ENCODE measurements around the gene SCYGR8. TPM values are rescaled to one million over a fixed set of nuclear protein-coding genes. Genes with fewer than 3 reads are reported as not detected.

Gene SCYGR8
- total RNA-seq, 1 experiment from 2014 or later: not detected

DNA sequence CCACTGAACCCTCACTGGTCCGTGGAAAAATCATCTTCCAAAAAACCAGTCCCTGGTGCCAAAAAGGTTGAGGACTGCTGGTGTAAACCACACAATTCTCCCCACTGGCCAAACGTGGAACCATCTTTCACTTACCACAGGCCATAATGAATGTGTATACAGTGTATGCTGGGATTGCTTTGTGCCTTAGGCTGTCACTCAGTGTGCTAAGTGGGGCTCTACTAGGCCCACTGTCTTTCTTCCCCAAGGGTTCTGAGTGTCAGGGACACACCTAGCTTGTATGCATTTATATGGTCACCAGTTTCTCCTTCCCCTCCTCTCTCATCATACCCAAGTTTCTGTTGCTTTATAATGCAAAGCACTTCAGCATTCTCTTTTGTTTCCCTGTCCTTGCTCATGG, 27.2 kb downstream of the SCYGR8 start:
- Histone ChIP-seq H3K27me3 (ENCODE audit: control insufficient read depth, insufficient read depth, low read length) (no peaks in the 10 kb centered on the region), H3K36me3 (ENCODE audit: control insufficient read depth, insufficient read depth, low read length) (no peaks in the 10 kb centered on the region), H3K27ac (ENCODE audit: low read length) (no peak overlapping the region), H3K4me1 (ENCODE audit: control insufficient read depth, insufficient read depth, low read length) (no peaks in the 10 kb centered on the region), H3K9me3 (ENCODE audit: control insufficient read depth, insufficient read depth, low read depth, low read length) (no peaks in the 10 kb centered on the region), H3K4me3 (ENCODE audit: low read depth in 2 of 2, low read length in 2 of 2) (no peak overlapping the region)
- intact Hi-C loops (cut with micrococcal nuclease; ENCODE audit: unreplicated experiment): no loop called here
- no TSS peak for BruUV-seq (replicated peaks)
- ChIA-PET CTCF (no interaction called here), POLR2A (no interaction called here)
- DNase-seq (ENCODE audit: low read depth, low spot score) (no peak), ATAC-seq (no peak)
- TF ChIP-seq, protein P1, sequence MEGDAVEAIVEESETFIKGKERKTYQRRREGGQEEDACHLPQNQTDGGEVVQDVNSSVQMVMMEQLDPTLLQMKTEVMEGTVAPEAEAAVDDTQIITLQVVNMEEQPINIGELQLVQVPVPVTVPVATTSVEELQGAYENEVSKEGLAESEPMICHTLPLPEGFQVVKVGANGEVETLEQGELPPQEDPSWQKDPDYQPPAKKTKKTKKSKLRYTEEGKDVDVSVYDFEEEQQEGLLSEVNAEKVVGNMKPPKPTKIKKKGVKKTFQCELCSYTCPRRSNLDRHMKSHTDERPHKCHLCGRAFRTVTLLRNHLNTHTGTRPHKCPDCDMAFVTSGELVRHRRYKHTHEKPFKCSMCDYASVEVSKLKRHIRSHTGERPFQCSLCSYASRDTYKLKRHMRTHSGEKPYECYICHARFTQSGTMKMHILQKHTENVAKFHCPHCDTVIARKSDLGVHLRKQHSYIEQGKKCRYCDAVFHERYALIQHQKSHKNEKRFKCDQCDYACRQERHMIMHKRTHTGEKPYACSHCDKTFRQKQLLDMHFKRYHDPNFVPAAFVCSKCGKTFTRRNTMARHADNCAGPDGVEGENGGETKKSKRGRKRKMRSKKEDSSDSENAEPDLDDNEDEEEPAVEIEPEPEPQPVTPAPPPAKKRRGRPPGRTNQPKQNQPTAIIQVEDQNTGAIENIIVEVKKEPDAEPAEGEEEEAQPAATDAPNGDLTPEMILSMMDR (IDR thresholded peaks at IDR 0.05): no peak
- no peak for TF ChIP-seq POLR2AphosphoS5 (IDR thresholded peaks at IDR 0.05; ENCODE audit: low read depth, low read length)
- no peak for TF ChIP-seq SIN3A (IDR thresholded peaks at IDR 0.05; ENCODE audit: borderline replicate concordance, insufficient read depth, low read depth, low read length)
- TF ChIP-seq TCF7L2 (IDR thresholded peaks at IDR 0.05; ENCODE audit: low read depth, low read length): no peak
- TF ChIP-seq, protein P2, sequence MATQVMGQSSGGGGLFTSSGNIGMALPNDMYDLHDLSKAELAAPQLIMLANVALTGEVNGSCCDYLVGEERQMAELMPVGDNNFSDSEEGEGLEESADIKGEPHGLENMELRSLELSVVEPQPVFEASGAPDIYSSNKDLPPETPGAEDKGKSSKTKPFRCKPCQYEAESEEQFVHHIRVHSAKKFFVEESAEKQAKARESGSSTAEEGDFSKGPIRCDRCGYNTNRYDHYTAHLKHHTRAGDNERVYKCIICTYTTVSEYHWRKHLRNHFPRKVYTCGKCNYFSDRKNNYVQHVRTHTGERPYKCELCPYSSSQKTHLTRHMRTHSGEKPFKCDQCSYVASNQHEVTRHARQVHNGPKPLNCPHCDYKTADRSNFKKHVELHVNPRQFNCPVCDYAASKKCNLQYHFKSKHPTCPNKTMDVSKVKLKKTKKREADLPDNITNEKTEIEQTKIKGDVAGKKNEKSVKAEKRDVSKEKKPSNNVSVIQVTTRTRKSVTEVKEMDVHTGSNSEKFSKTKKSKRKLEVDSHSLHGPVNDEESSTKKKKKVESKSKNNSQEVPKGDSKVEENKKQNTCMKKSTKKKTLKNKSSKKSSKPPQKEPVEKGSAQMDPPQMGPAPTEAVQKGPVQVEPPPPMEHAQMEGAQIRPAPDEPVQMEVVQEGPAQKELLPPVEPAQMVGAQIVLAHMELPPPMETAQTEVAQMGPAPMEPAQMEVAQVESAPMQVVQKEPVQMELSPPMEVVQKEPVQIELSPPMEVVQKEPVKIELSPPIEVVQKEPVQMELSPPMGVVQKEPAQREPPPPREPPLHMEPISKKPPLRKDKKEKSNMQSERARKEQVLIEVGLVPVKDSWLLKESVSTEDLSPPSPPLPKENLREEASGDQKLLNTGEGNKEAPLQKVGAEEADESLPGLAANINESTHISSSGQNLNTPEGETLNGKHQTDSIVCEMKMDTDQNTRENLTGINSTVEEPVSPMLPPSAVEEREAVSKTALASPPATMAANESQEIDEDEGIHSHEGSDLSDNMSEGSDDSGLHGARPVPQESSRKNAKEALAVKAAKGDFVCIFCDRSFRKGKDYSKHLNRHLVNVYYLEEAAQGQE (IDR thresholded peaks at IDR 0.05; ENCODE audit: insufficient read depth in 1 of 2, low read depth in 2 of 2, low read length in 1 of 2): no peak
- in situ Hi-C loops (cut with HindIII; ENCODE audit: low pct_unique_long_range_greater_than_20kb, low sequenced_read_pairs): no loop called here

DNA sequence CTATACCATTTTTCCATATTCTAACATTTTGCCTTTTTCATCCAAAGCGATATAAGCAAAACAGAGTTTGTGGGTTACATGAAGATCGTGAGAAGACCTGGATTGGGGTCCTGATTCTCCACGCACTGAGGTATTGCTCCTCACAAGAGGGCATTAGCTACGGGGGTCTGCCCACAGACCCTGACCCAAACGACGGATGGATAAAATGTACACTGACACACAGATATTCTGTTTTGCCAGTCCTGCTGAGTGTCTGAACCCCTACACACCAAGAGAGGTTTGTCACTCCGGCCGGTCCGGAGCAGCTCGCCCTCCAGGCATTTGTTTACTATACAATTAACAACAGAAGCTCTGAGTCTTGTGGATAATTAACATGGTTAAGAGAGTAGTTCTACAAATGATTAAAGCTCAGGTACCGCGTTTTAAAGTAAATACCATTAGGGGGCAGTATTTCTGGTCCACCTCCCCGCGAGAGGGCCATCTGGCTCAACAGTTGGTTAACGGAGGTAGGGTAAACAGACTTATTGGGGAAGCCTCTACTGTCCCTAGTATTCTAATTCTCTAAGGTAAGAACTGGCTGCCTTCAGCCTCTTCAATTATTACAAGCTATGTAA, 28.4 kb downstream of the SCYGR8 start:
- CTCF ChIA-PET: no interaction called here
- H3K27me3 ChIP-seq (ENCODE audit: control insufficient read depth, insufficient read depth, low read length): no peaks in the 10 kb centered on the region
- H3K9me3 ChIP-seq (ENCODE audit: control insufficient read depth, insufficient read depth, low read depth, low read length): no peaks in the 10 kb centered on the region
- no TSS peak for BruUV-seq (replicated peaks)
- intact Hi-C loops (cut with micrococcal nuclease; ENCODE audit: unreplicated experiment): no loop called here
- in situ Hi-C loops (cut with HindIII; ENCODE audit: low pct_unique_long_range_greater_than_20kb, low sequenced_read_pairs): no loop called here
- H3K36me3 ChIP-seq (ENCODE audit: control insufficient read depth, insufficient read depth, low read length): no peaks in the 10 kb centered on the region
- no peak for DNase-seq (ENCODE audit: low read depth, low spot score)
- no peak overlapping the region for H3K27ac ChIP-seq (ENCODE audit: low read length)
- POLR2A ChIA-PET: no interaction called here
- H3K4me3 ChIP-seq (ENCODE audit: low read depth in 2 of 2, low read length in 2 of 2): no peak overlapping the region
- H3K4me1 ChIP-seq (ENCODE audit: control insufficient read depth, insufficient read depth, low read length): no peaks in the 10 kb centered on the region
- TF ChIP-seq SIN3A (IDR thresholded peaks at IDR 0.05; ENCODE audit: borderline replicate concordance, insufficient read depth, low read depth, low read length): no peak
- TF ChIP-seq, protein P1 (IDR thresholded peaks at IDR 0.05): peak; percentile 45; the same call in 1 of the 2 replicates
- no peak for ATAC-seq

All from Panc1 (cell line).